ENCODE results near the gene ERI2. TPM values are rescaled to one million over a fixed set of nuclear protein-coding genes. Genes with fewer than 3 reads are reported as not detected.

The ERI2 gene
- total and polyA plus RNA-seq, 11 donors = 5.7 to 15.2 (median 10.1) TPM

- no peak overlapping the region for H3K4me3 ChIP-seq
- no peaks in the 10 kb centered on the region for H3K36me3 ChIP-seq
- intact Hi-C loops (cut with DNase I) = loop anchor here in 1 of 10 donors (10.0 kb wide), 1 partner anchor 56 kb away; no protein-coding TSS in a partner anchor
- peaks cover 0 to 5% (median 0%) of the 10 kb centered on the region in 12 donors for H3K9me3 ChIP-seq
- ATAC-seq (no peak), DNase-seq (no peak)
- WGBS, 4 donors = 27 to 92% (median 56%) methylated on average over 1 of the region's 1 CpG
- no peak for TF ChIP-seq CTCF (IDR thresholded peaks at IDR 0.05)
- TF ChIP-seq POLR2A (IDR thresholded peaks at IDR 0.05) = no peak
- peaks cover 0 to 6% (median 0%) of the 10 kb centered on the region in 12 donors for H3K4me1 ChIP-seq
- no peak overlapping the region for H3K27ac ChIP-seq
- no peaks in the 10 kb centered on the region for H3K27me3 ChIP-seq
Measured at GRCh38 chr16:20768818-20769217, 37.5 kb downstream of the ERI2 start.

- no peaks in the 10 kb centered on the region for H3K36me3 ChIP-seq
- H3K27ac ChIP-seq = no peak overlapping the region
- no peaks in the 10 kb centered on the region for H3K27me3 ChIP-seq
- H3K4me1 ChIP-seq = peaks cover 0 to 8% (median 0%) of the 10 kb centered on the region in 12 donors
- H3K4me3 ChIP-seq = no peak overlapping the region
- intact Hi-C loops (cut with DNase I) = loop anchor here in 1 of 10 donors (10.0 kb wide), 1 partner anchor 57 kb away; no protein-coding TSS in a partner anchor
- 96 to 100% (median 98%) methylated on average over 1 of the region's 1 CpG for whole genome bisulfite sequencing, 4 donors
- no peak for TF ChIP-seq CTCF (IDR thresholded peaks at IDR 0.05)
- TF ChIP-seq POLR2A (IDR thresholded peaks at IDR 0.05) = no peak
- peaks cover 0 to 5% (median 0%) of the 10 kb centered on the region in 12 donors for H3K9me3 ChIP-seq
- no peak for ATAC-seq
- no peak for DNase-seq
Measured at GRCh38 chr16:20768121-20768520, 38.2 kb downstream of the ERI2 start.

GRCh38 chr16:20767577-20767976 lies 38.7 kb downstream of the ERI2 start:
- Histone ChIP-seq H3K27ac (no peak overlapping the region), H3K36me3 (no peaks in the 10 kb centered on the region), H3K9me3 (peaks cover 0 to 7% (median 0%) of the 10 kb centered on the region in 12 donors), H3K27me3 (no peaks in the 10 kb centered on the region), H3K4me3 (no peak overlapping the region), H3K4me1 (peaks cover 0 to 13% (median 0%) of the 10 kb centered on the region in 12 donors)
- ATAC-seq (no peak), DNase-seq (no peak)
- intact Hi-C loops (cut with DNase I) = loop anchor here in 1 of 10 donors (10.0 kb wide), 1 partner anchor 57 kb away; no protein-coding TSS in a partner anchor
- no peak for TF ChIP-seq CTCF (IDR thresholded peaks at IDR 0.05)
- no peak for TF ChIP-seq POLR2A (IDR thresholded peaks at IDR 0.05)

- H3K27ac ChIP-seq = no peak overlapping the region
- TF ChIP-seq CTCF (IDR thresholded peaks at IDR 0.05) (no peak), POLR2A (IDR thresholded peaks at IDR 0.05) (no peak)
- 89 to 95% (median 93%) methylated on average over 5 of the region's 5 CpGs for WGBS, 4 donors
- no peak overlapping the region for H3K4me3 ChIP-seq
- ATAC-seq (no peak), DNase-seq (no peak)
- intact Hi-C loops (cut with DNase I) = loop anchor here in 1 of 10 donors (10.0 kb wide), 1 partner anchor 59 kb away; no protein-coding TSS in a partner anchor
- peaks cover 0 to 13% (median 0%) of the 10 kb centered on the region in 12 donors for H3K4me1 ChIP-seq
- H3K9me3 ChIP-seq = peaks cover 0 to 14% (median 0%) of the 10 kb centered on the region in 12 donors
- no peaks in the 10 kb centered on the region for H3K27me3 ChIP-seq
- no peaks in the 10 kb centered on the region for H3K36me3 ChIP-seq
Measured at GRCh38 chr16:20766294-20766693, 40.0 kb downstream of the ERI2 start.

All from heart left ventricle (tissue), 16 donors.